ENCODE results near the gene NUDT7. TPM values are rescaled to one million over a fixed set of nuclear protein-coding genes. Genes with fewer than 3 reads are reported as not detected.
A peak's percentile ranks its signal among the peaks of the same experiment; 100 is the strongest.

NUDT7 gene
- total RNA-seq, 2 experiments from 2014 or later = 4.3 to 5.5 TPM

DNA sequence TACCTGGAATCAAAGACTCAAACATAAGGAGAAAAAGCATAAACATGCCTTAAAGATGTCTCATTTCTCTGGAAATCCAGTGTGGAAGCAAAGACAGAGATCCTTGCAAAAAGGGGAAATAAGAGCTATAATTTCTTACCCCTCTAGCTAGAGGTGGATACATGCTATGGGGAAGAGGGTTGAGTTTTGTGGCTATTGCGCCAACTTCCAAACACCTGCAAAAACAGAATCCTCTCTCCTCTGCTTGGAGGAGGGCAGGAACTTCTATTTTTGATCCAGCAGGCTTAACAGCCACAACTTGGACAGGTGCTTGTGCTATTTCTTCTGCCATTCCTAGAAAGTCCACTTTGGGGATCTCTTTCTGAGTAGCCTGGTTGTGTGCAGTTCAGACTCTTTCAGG is 21.5 kb upstream of the NUDT7 start:
- no peak for DNase-seq
- H3K27me3 Mint-ChIP-seq = peaks cover 6% of the 10 kb centered on the region
- no peak overlapping the region for H3K27ac Mint-ChIP-seq
- H3K36me3 Mint-ChIP-seq = no peaks in the 10 kb centered on the region
- no peak overlapping the region for H3K4me3 Mint-ChIP-seq
- H3K4me1 Mint-ChIP-seq = no peaks in the 10 kb centered on the region
- H3K9me3 Mint-ChIP-seq = peaks cover 3% of the 10 kb centered on the region

DNA sequence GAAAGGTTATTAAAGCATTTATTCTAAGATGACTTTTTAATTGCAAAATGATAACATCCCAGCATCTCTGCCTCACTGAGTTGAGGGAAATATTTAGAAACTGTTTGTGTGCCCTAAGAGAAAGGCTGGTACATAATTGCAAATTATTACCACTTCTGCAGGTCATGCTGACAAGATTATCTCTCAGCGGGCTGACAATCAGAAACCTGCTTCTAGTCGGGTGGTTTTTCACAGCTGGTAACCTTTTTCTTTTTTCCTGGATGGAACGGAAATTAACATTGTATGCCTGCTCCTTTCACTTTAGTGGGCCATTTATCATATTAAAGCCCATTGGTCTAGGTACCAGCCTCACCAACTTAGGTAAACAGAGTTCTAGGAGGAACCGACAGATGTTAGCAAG is 17.0 kb upstream of the NUDT7 start:
- DNase-seq = no peak
- Mint-ChIP-seq H3K4me3 (no peak overlapping the region), H3K4me1 (no peaks in the 10 kb centered on the region), H3K9me3 (peaks cover 3% of the 10 kb centered on the region), H3K27me3 (peaks cover 6% of the 10 kb centered on the region), H3K36me3 (no peaks in the 10 kb centered on the region), H3K27ac (no peak overlapping the region)

DNA sequence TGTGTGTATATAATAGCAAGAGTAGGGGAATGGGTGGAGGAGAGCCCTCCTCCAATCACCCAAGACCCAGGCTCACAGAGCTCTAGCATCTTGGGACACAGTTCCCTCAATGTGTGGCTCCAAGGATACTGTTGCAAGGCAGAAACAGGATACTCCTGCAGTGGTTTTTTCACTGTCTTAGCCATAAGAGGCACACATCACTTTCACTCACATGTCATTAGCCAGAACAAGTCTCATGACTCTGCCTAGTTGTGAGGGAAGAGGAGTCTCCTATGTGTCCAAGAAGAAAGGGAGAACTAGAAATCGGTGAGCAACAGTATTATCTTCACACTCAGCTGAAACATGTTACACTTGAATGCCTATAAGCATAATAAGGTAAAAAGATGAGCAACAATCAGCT is 11.1 kb upstream of the NUDT7 start:
- H3K36me3 Mint-ChIP-seq = no peaks in the 10 kb centered on the region
- no peaks in the 10 kb centered on the region for H3K9me3 Mint-ChIP-seq
- no peaks in the 10 kb centered on the region for H3K4me1 Mint-ChIP-seq
- H3K27me3 Mint-ChIP-seq = no peaks in the 10 kb centered on the region
- no peak overlapping the region for H3K4me3 Mint-ChIP-seq
- no peak for DNase-seq
- no peak overlapping the region for H3K27ac Mint-ChIP-seq

DNA sequence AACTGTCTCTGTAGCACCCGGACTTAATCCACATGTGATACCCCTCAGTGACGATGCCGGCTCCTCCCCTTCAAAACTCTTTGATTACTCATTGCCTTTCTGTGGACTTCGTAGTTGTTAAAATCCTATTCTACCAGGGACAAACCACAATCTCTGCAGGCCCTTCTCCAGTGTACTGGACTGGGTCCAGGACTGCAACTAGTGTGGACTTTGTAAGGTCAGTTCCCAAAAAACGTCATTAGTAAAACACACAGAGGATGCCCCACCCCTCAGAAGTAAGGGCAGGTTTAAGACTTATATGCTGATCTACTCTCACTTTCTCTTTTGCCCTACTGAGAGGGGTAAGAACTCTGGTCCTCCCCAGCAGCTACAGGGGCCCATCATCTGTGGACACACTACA is 10.5 kb upstream of the NUDT7 start:
- no peaks in the 10 kb centered on the region for H3K36me3 Mint-ChIP-seq
- no peaks in the 10 kb centered on the region for H3K27me3 Mint-ChIP-seq
- H3K9me3 Mint-ChIP-seq = no peaks in the 10 kb centered on the region
- H3K4me1 Mint-ChIP-seq = no peaks in the 10 kb centered on the region
- no peak overlapping the region for H3K27ac Mint-ChIP-seq
- DNase-seq = no peak
- no peak overlapping the region for H3K4me3 Mint-ChIP-seq

DNA sequence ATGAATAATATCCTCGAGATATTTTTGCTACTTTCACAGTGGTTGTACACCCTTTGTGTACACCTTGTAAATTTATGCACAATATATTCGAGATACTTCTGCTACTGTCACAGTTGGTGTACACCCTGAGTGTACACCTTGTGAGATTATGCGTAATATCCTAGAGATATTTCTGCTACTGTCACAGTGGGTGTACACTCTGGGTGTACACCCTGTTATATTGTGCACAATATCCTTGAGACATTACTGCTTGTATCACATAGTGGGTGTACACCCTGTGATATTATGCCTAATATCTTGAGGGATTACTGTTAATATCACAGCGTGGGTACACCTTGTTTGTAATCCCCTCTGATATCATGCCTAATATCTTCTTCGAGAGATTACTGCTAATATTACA is 7.2 kb upstream of the NUDT7 start:
- Mint-ChIP-seq H3K27ac (no peak overlapping the region), H3K9me3 (no peaks in the 10 kb centered on the region), H3K4me1 (no peaks in the 10 kb centered on the region), H3K36me3 (no peaks in the 10 kb centered on the region), H3K27me3 (no peaks in the 10 kb centered on the region), H3K4me3 (no peak overlapping the region)
- DNase-seq = no peak

DNA sequence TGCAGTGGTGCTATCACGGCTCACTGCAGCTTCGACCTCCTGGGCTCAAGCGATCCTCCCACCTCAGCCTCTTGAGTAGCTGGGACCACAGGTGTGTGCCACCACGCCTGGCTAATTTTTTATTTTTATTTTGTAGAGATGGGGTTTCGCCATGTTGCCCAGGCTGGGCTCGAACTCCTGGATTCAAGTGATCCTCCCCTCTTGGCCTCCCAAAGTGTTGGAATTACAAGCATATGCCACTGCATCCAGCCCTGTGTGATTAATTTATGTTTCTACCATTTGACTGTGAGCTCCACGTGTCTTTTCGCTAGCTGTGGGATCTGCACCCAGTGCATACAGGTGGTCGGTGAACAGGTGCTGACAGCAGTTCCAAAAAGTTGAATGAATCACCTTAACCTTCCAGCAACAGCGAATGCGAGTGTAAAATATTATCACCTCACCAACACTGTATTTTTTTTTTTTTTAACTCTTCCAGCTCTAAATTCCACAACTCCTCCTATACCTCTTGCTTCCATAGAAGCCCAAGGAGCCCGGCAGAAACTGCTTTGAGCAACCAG is 484 bp upstream of the NUDT7 start:
- peak; percentile 6 for DNase-seq
- H3K9me3 Mint-ChIP-seq = peaks cover 3% of the 10 kb centered on the region
- H3K4me1 Mint-ChIP-seq = peaks cover 10% of the 10 kb centered on the region
- peaks cover 10% of the 10 kb centered on the region for H3K36me3 Mint-ChIP-seq
- peak overlapping the region; percentile 82 for H3K4me3 Mint-ChIP-seq
- H3K27me3 Mint-ChIP-seq = no peaks in the 10 kb centered on the region
- H3K27ac Mint-ChIP-seq = peak overlapping the region; percentile 84

DNA sequence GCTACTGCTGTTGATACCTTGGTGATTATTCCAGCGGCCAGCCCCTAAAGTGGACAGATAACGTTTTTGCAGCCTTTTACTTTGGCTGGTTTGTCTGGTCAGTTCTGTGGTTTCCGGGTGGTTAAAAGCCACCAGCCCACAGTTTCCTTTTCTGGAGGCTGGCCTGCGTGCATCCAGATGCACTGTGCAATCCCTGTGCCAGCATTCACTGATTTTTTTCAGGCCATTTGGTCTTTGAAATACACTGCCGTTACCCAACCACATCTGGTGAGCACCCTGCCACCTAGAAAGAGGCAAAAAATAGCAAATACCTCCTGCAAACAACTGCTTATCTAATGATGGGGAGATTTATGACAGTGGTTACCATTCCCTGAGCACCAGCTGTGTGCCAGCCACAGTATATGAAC is 797 bp downstream of the NUDT7 start:
- Mint-ChIP-seq H3K27ac (peak overlapping the region; percentile 72), H3K36me3 (peaks cover 13% of the 10 kb centered on the region), H3K4me3 (peak overlapping the region; percentile 82), H3K27me3 (no peaks in the 10 kb centered on the region), H3K9me3 (peaks cover 4% of the 10 kb centered on the region), H3K4me1 (peaks cover 10% of the 10 kb centered on the region)
- DNase-seq = no peak

DNA sequence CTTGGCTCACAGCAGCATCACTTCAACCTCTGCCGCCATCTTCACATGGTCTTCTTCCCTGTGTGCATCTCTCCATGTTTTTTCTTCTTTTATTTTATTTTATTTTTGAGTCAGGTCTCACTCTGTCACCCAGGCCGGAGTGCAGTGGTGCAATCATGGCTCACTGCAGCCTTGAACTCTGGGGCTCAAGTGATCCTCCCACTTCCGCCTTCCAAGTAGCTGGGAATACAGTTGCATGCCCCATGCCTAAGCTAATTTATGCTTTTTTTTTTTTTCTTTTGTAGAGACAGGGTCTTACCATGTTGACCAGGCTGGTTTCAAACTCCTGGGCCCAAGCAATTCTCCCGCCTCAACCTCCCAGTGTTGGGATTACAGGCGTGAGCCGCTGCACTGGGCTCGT is 1.9 kb downstream of the NUDT7 start:
- Mint-ChIP-seq H3K27ac (no peak overlapping the region), H3K9me3 (peaks cover 4% of the 10 kb centered on the region), H3K27me3 (no peaks in the 10 kb centered on the region), H3K36me3 (peaks cover 13% of the 10 kb centered on the region), H3K4me1 (peaks cover 10% of the 10 kb centered on the region), H3K4me3 (peak overlapping the region; percentile 29)
- DNase-seq = no peak

DNA sequence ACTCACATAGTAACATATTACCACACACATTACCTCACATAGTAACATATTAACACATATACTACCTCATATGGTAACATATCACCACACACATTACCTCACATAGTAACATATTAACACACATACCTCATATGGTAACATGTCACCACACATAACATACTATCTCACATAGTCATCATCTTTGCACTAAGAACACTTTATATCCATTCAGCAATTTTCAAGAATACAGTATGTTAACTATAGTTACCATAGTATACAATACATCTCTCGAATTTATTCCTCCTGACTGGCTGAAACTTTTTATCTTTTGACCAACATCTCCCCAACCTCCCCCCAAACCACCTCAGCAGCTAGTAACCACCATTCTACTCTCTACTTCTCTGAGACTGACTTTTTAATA is 7.6 kb downstream of the NUDT7 start:
- no peak for DNase-seq
- Mint-ChIP-seq H3K27me3 (no peaks in the 10 kb centered on the region), H3K4me3 (no peak overlapping the region), H3K9me3 (peaks cover 11% of the 10 kb centered on the region), H3K36me3 (peaks cover 35% of the 10 kb centered on the region), H3K4me1 (peaks cover 2% of the 10 kb centered on the region), H3K27ac (no peak overlapping the region)

DNA sequence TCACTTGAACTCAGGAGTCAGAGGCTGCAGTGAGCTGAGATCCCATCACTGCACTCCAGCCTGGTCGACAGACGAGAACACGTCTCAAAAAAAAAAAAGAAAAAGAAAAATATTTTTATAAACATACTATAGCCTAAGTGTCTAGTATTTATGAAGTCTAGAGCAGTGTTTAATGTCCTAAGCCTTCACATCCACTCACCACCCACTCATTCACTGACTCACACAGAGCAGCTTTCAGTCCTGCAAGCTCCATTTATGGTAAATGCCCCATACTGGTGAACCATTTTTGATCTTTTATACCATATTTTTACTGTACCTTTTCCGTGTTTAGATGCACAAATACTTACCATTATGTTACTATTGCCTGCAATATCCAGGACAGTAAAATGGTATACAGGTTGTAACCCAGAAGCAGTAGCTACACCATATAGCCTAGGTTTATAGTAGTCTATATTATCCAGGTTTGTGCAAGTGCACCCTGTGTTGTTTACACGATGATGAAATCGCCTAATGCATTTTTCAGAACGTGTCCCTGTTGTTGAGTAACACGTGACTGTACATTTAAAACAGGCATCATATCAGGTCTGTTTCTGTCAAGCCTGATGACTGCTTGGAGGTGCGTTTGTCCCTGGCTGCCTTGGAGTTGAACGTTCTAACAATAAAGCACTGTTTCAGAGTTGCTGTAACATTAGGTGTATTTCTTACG is 10.1 kb downstream of the NUDT7 start:
- peaks cover 31% of the 10 kb centered on the region for H3K36me3 Mint-ChIP-seq
- H3K27ac Mint-ChIP-seq = no peak overlapping the region
- H3K9me3 Mint-ChIP-seq = peaks cover 11% of the 10 kb centered on the region
- H3K4me3 Mint-ChIP-seq = no peak overlapping the region
- peaks cover 7% of the 10 kb centered on the region for H3K4me1 Mint-ChIP-seq
- no peaks in the 10 kb centered on the region for H3K27me3 Mint-ChIP-seq
- no peak for DNase-seq

DNA sequence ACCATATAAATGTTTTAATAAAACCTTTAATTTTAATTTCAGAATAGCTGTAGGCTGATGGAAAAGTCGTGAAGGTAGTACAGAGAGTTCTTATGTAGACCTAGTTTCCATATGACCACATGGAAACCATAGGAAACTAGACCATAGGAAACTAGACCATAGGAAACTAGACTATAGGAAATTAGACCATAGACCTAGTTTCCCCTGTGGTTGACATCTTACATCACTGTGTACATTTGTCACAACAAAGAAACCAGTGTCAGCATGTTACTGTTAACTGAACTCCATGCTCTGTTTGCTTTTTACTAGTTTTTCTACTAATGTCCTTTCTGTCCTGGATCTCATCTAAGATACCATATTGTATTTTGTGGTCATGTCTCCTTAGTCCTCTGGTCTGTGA is 14.6 kb downstream of the NUDT7 start:
- Mint-ChIP-seq H3K36me3 (peaks cover 23% of the 10 kb centered on the region), H3K9me3 (peaks cover 8% of the 10 kb centered on the region), H3K27ac (no peak overlapping the region), H3K4me1 (peaks cover 10% of the 10 kb centered on the region), H3K27me3 (no peaks in the 10 kb centered on the region), H3K4me3 (no peak overlapping the region)
- no peak for DNase-seq

DNA sequence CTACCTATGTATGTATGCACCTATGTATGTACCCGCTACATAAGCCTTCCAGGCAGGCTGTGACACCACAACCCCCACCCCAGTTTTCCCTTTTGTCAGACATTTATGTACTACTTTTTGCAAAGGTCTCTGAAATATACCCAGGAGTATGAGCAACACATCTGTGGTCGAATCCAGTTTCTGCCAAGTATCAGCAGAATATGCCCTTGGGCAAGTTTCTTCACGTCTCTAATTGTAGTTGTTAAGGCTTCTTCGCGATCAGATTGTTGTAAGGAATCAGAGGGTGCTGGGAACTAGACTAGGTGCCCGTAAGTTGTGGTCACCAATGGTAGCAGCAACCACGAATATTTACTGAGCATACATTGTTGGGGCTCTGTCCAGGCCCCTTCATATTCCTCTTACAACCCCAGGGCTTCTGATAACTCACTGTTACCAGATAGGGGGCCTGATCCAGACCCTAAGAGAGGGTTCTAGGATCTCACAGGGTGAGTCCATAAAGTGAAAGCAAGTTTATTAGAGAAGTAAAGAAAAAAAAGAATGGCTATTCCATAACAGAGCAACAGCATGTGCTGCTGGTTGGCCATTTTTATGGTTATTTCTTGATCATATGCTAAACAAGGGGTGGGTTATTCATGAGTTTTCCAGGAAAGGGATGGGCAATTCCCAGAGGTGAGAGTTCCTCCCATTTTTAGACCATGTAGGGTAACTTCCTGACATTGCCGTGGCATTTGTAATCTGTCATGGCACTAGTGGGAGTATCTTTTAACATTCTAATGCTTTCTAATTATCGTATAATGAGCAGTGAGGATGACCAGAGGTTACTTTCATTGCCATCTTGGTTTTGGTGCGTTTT is 16.6 kb downstream of the NUDT7 start:
- Mint-ChIP-seq H3K9me3 (peaks cover 8% of the 10 kb centered on the region), H3K4me3 (no peak overlapping the region), H3K36me3 (peaks cover 16% of the 10 kb centered on the region), H3K27ac (no peak overlapping the region), H3K27me3 (no peaks in the 10 kb centered on the region), H3K4me1 (peaks cover 8% of the 10 kb centered on the region)
- DNase-seq = no peak

DNA sequence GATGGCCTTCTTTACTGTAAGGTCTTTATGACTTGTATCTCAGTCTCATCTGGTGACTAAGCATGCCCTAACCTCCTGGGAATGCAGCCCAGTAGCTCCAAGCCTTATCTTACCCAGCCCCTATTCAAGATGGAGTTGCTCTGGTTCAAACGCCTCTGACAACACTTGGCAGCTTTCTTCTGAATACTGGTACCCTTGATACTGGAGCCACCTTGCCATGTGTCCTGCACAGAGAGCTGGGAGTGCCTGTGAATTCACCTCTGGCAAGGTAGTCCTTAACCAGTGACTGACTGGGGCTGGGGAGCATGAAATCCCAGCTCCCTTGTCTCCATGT is 17.2 kb downstream of the NUDT7 start:
- H3K27me3 Mint-ChIP-seq = no peaks in the 10 kb centered on the region
- DNase-seq = no peak
- peaks cover 14% of the 10 kb centered on the region for H3K36me3 Mint-ChIP-seq
- H3K27ac Mint-ChIP-seq = no peak overlapping the region
- peaks cover 6% of the 10 kb centered on the region for H3K9me3 Mint-ChIP-seq
- no peak overlapping the region for H3K4me3 Mint-ChIP-seq
- H3K4me1 Mint-ChIP-seq = peaks cover 8% of the 10 kb centered on the region

DNA sequence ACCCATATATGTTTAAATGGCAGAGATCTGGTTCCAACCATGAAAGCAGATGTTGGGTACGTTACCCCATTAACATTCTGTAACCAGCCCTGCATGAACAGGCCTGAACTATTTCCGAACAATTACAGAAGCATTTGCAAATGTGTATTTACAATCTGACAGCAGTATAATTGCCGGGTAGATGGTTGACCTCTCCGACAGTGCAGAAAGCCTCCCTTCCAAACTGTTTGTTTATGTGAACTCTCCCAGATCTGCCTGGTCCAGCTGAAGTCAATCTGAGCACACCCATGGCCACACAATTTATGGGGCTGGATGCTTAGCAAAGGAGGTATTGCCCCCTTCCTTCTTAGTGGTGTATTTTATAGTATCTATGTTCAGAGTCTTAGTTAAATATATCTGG is 21.8 kb downstream of the NUDT7 start:
- H3K27ac Mint-ChIP-seq = no peak overlapping the region
- no peaks in the 10 kb centered on the region for H3K36me3 Mint-ChIP-seq
- H3K4me1 Mint-ChIP-seq = no peaks in the 10 kb centered on the region
- DNase-seq = no peak
- H3K9me3 Mint-ChIP-seq = no peaks in the 10 kb centered on the region
- H3K4me3 Mint-ChIP-seq = no peak overlapping the region
- peaks cover 11% of the 10 kb centered on the region for H3K27me3 Mint-ChIP-seq

DNA sequence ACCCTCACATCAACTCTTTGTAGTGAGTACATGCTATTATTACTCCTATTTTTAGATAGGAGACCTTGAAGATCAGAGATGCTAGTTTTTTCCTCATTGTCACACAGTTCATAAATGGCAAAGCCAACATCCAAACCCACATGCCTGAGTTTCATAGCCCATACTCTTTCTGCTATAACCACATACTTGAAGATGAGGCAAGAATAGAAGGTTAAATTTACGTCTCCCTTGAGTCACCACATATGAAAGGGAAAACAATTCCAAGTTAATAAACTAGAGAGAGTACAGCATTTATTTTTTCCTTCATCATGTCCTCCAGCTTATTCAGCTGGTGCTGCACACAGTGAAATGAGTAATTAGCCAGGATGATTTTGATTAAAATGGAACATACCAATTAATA is 23.7 kb downstream of the NUDT7 start:
- Mint-ChIP-seq H3K4me3 (no peak overlapping the region), H3K4me1 (no peaks in the 10 kb centered on the region), H3K27me3 (peaks cover 14% of the 10 kb centered on the region), H3K9me3 (no peaks in the 10 kb centered on the region), H3K27ac (no peak overlapping the region), H3K36me3 (no peaks in the 10 kb centered on the region)
- no peak for DNase-seq
